ENCODE results near the gene RNF121.

DNA sequence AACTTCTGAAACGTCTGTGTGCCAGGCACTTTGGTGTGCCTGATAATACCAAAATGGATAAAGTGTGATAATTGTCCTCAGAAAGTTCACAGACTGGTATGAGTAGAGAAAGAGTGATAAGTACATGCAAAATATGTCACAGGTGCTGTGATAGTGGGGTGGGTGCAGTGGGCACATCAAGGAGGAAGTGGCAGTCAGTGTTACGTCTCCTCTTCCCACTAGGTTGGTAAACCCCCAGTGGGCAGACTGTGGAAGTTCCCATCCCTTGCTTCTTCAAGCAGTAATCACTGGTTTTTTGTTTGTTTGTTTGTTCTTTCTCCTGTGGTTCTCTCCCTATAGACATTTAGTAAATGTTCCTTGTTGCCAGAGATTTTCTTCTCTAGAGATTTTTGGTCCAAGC is 5.4 kb downstream of the RNF121 start:
- no peak for TF ChIP-seq CTCF (IDR thresholded peaks at IDR 0.05)
- no peak for TF ChIP-seq POLR2A (IDR thresholded peaks at IDR 0.05)
